GM23338 (cell line): ENCODE data around the gene DOCK11. TPM values are rescaled to one million over a fixed set of nuclear protein-coding genes. Genes with fewer than 3 reads are reported as not detected.

ENCODE experiments used
- ATAC-seq: fragments of 200-7000 bp; cut with Tn5 transposase; 3 replicates; pipeline ENCODE4 v1.9.1; 2020
- DNase-seq: peaks from one replicate; pipeline ENCODE4 v3.0.0-alpha.2; 2015; ENCODE audit warnings: low spot score
- H2AFZ ChIP-seq: fragments of 200-600 bp; sonication (generic); 2 replicates; pipeline ENCODE4 v1.8.0; 2016; ENCODE audit warnings: antibody characterized with exemption, mild to moderate bottlenecking, moderate library complexity
- H3F3A ChIP-seq: fragments of 200-600 bp; sonication (generic); replicated peaks from 2 replicates; pipeline ENCODE4 v1.8.0; 2017; ENCODE audit warnings: antibody characterized with exemption, mixed run types, low read depth
- H3K27ac ChIP-seq: fragments of 200-600 bp; sonication (generic); 2 replicates; pipeline ENCODE4 v1.6.1; 2016; ENCODE audit warnings: low read depth
- H3K27me3 ChIP-seq: fragments of 200-600 bp; sonication (generic); 2 replicates; pipeline ENCODE4 v1.8.0; 2016; ENCODE audit warnings: mild to moderate bottlenecking, mixed run types, moderate library complexity; ENCODE audit not compliant: insufficient read depth
- H3K36me3 ChIP-seq: fragments of 200-600 bp; sonication (generic); 2 replicates; pipeline ENCODE4 v1.8.0; 2016; ENCODE audit warnings: mild to moderate bottlenecking; ENCODE audit not compliant: insufficient read depth
- H3K4me1 ChIP-seq: fragments of 200-600 bp; sonication (generic); 2 replicates; pipeline ENCODE4 v1.8.0; 2016; ENCODE audit warnings: mild to moderate bottlenecking, moderate library complexity; ENCODE audit not compliant: insufficient read depth
- H3K4me2 ChIP-seq: fragments of 200-600 bp; sonication (generic); 2 replicates; pipeline ENCODE4 v1.7.1; 2017; ENCODE audit warnings: mixed run types
- H3K4me3 ChIP-seq: fragments of 200-600 bp; sonication (generic); 2 replicates; pipeline ENCODE4 v1.6.1; 2016; ENCODE audit warnings: mixed run types
- H3K79me2 ChIP-seq: fragments of 200-600 bp; sonication (generic); replicated peaks from 2 replicates; pipeline ENCODE4 v1.8.0; 2017; ENCODE audit warnings: mild to moderate bottlenecking; ENCODE audit not compliant: insufficient read depth
- H3K9me2 ChIP-seq: fragments of 200-600 bp; sonication (generic); 2 replicates; pipeline ENCODE4 v1.8.0; 2017; ENCODE audit not compliant: insufficient read depth
- H4K20me1 ChIP-seq: fragments of 200-600 bp; sonication (generic); replicated peaks from 2 replicates; pipeline ENCODE4 v1.8.0; 2017; ENCODE audit warnings: mild to moderate bottlenecking; ENCODE audit not compliant: insufficient read depth
- H3K27ac Mint-ChIP-seq: 2 replicates; pipeline ENCODE4 v1.8.0; 2020; ENCODE audit warnings: inconsistent platforms, mild to moderate bottlenecking, moderate library complexity, mixed read lengths
- H3K27me3 Mint-ChIP-seq: 3 replicates; pipeline ENCODE4 v1.8.0; 2022; ENCODE audit warnings: low read depth, mild to moderate bottlenecking, moderate library complexity, mixed read lengths, inconsistent platforms; ENCODE audit not compliant: insufficient read depth, poor library complexity
- H3K36me3 Mint-ChIP-seq: 3 replicates; pipeline ENCODE4 v1.8.0; 2021; ENCODE audit warnings: low read depth, mild to moderate bottlenecking, inconsistent platforms, moderate library complexity, mixed read lengths
- H3K4me1 Mint-ChIP-seq: 3 replicates; pipeline ENCODE4 v1.8.0; 2020; ENCODE audit warnings: mild to moderate bottlenecking, inconsistent platforms, mixed read lengths
- H3K4me3 Mint-ChIP-seq: 3 replicates; pipeline ENCODE4 v1.8.0; 2021; ENCODE audit warnings: moderate library complexity, mild to moderate bottlenecking, inconsistent platforms, mixed read lengths
- H3K9me3 Mint-ChIP-seq: 3 replicates; pipeline ENCODE4 v1.8.0; 2020; ENCODE audit warnings: moderate library complexity, mild to moderate bottlenecking, inconsistent platforms, mixed read lengths
- CREB1 ChIP-seq: fragments of 250-450 bp; sonication (Bioruptor Pico); IDR thresholded peaks from 2 replicates; pipeline ENCODE4 v1.5.0; 2020; ENCODE audit warnings: low read depth, mild to moderate bottlenecking, moderate library complexity
- CTCF ChIP-seq, 2 experiments: fragments of 200-600 bp in 1 of 2; sonication (generic) in 1 of 2; conservative IDR thresholded peaks; 2 replicates each; pipeline versions ENCODE4 v1.5.1 to v1.6.1; 2016 to 2017; ENCODE audit warnings: antibody characterized with exemption in 2 of 2, low read depth in 2 of 2, mild to moderate bottlenecking in 2 of 2, moderate library complexity in 1 of 2
- ETS1 ChIP-seq: IDR thresholded peaks from 2 replicates; pipeline ENCODE4 v1.6.1; 2016; ENCODE audit warnings: antibody characterized with exemption
- JUNB ChIP-seq: IDR thresholded peaks from one replicate; pipeline ENCODE4 v1.6.1; 2016; ENCODE audit warnings: antibody characterized with exemption; ENCODE audit not compliant: unreplicated experiment
- NANOG ChIP-seq: IDR thresholded peaks from 2 replicates; pipeline ENCODE4 v1.6.1; 2016; ENCODE audit warnings: antibody characterized with exemption, borderline replicate concordance
- POLR2AphosphoS5 ChIP-seq: IDR thresholded peaks from 2 replicates; pipeline ENCODE4 v1.6.1; 2016; ENCODE audit warnings: antibody characterized with exemption, low read depth
- STAT1 ChIP-seq: IDR thresholded peaks from one replicate; pipeline ENCODE4 v1.6.1; 2016; ENCODE audit warnings: antibody characterized with exemption; ENCODE audit not compliant: unreplicated experiment
- ZNF114 ChIP-seq: fragments of 250-450 bp; sonication (Bioruptor Pico); IDR thresholded peaks from 2 replicates; pipeline ENCODE4 v1.5.0; 2020; ENCODE audit warnings: mild to moderate bottlenecking, moderate library complexity
- ZNF331 ChIP-seq: fragments of 250-450 bp; sonication (Bioruptor Pico); IDR thresholded peaks from 2 replicates; pipeline ENCODE4 v1.5.0; 2020; ENCODE audit warnings: low read depth, mild to moderate bottlenecking, moderate library complexity
- polyA plus RNA-seq: library from polyadenylated mRNA; unstranded; fragments of >200 nt; fragmentation: Nextera tagmentation; extraction: Ambion mirVana; gene quantifications from 2 replicates; pipeline ENCODE4 v1.2.1, GENCODE V29; 2016
- total RNA-seq: library from RNA; depleted of rRNA; stranded (reverse); fragments of >200 nt; shearing (Covaris generic); gene quantifications from 2 replicates; pipeline ENCODE4 v1.2.3, GENCODE V29; 2014

DOCK11 gene
- total and polyA plus RNA-seq, 2 experiments from 2014 or later, result 6.0 to 12.3 TPM

- TF ChIP-seq ZNF114 (CRISPR knock-in tag) (no peak), ETS1 (no peak), STAT1 (no peak), NANOG (no peak), JUNB (no peak), CTCF (conservative IDR thresholded peaks at IDR 0.05; ENCODE audit: low read depth in 2 of 2) (no peak), POLR2AphosphoS5 (no peak), CREB1 (CRISPR knock-in tag) (no peak)
Measured at GRCh38 chrX:118612290-118612689, 116.7 kb downstream of the DOCK11 start (continued).

- Histone ChIP-seq H3K36me3 (no peaks in the 10 kb centered on the region), H3K4me2 (no peak overlapping the region), H3K4me3 (no peak overlapping the region), H4K20me1 (no peaks in the 10 kb centered on the region), H2AFZ (no peak overlapping the region), H3K9me2 (no peaks in the 10 kb centered on the region), H3K79me2 (no peaks in the 10 kb centered on the region), H3K27ac (no peak overlapping the region), H3K27me3 (no peaks in the 10 kb centered on the region), H3K4me1 (peaks cover 13% of the 10 kb centered on the region; the same call in 1 of the 2 replicates), H3F3A (no peaks in the 10 kb centered on the region)
- Mint-ChIP-seq H3K27ac (no peak overlapping the region), H3K9me3 (no peaks in the 10 kb centered on the region), H3K27me3 (no peaks in the 10 kb centered on the region), H3K36me3 (peaks cover 5% of the 10 kb centered on the region; the same call in 1 of the 3 replicates), H3K4me3 (no peak overlapping the region), H3K4me1 (peaks cover 13% of the 10 kb centered on the region)
- DNase-seq, result no peak
- TF ChIP-seq ZNF331 (CRISPR knock-in tag) (no peak), JUNB (no peak), NANOG (no peak)
- ATAC-seq, result no peak
Measured at GRCh38 chrX:118614150-118614549, 118.5 kb downstream of the DOCK11 start.

GRCh38 chrX:118615141-118615540 is 119.5 kb downstream of the DOCK11 start:
- H3K36me3 Mint-ChIP-seq, result peaks cover 4% of the 10 kb centered on the region; the same call in 1 of the 3 replicates
- Histone ChIP-seq H3K9me2 (no peaks in the 10 kb centered on the region), H4K20me1 (no peaks in the 10 kb centered on the region), H3K27me3 (no peaks in the 10 kb centered on the region), H3K4me3 (no peak overlapping the region), H3K79me2 (no peaks in the 10 kb centered on the region), H3K36me3 (no peaks in the 10 kb centered on the region), H3K4me1 (peaks cover 13% of the 10 kb centered on the region; the same call in 1 of the 2 replicates), H2AFZ (no peak overlapping the region), H3F3A (no peaks in the 10 kb centered on the region), H3K4me2 (no peak overlapping the region), H3K27ac (no peak overlapping the region)
- DNase-seq (no peak), ATAC-seq (no peak)
- no peaks in the 10 kb centered on the region for H3K27me3 Mint-ChIP-seq
- H3K4me3 Mint-ChIP-seq, result no peak overlapping the region
- TF ChIP-seq CTCF (conservative IDR thresholded peaks at IDR 0.05; ENCODE audit: low read depth in 2 of 2), result no peak
- no peak overlapping the region for H3K27ac Mint-ChIP-seq
- H3K4me1 Mint-ChIP-seq, result peaks cover 13% of the 10 kb centered on the region
- H3K9me3 Mint-ChIP-seq, result no peaks in the 10 kb centered on the region
